ENCODE measurements around the gene PELI1.

PELI1 gene

GRCh38 chr2:64153811-64154210 lies 9.6 kb upstream of the PELI1 start:
- no peak for DNase-seq (ENCODE audit: low read depth)

- no peak for DNase-seq (ENCODE audit: low read depth)
Observed at GRCh38 chr2:64151476-64151875, 7.3 kb upstream of the PELI1 start.

GRCh38 chr2:64145714-64146113 lies 1.5 kb upstream of the PELI1 start:
- no peak for DNase-seq (ENCODE audit: low read depth)

- no peak for DNase-seq (ENCODE audit: low read depth)
Observed at GRCh38 chr2:64145119-64145518, 899 bp upstream of the PELI1 start.

- no peak for DNase-seq (ENCODE audit: low read depth)
Observed at GRCh38 chr2:64143169-64144056, 807 bp downstream of the PELI1 start.

GRCh38 chr2:64142741-64143168 lies 1.5 kb downstream of the PELI1 start:
- no peak for DNase-seq (ENCODE audit: low read depth)

GRCh38 chr2:64141674-64142405 lies 2.4 kb downstream of the PELI1 start:
- no peak for DNase-seq (ENCODE audit: low read depth)

GRCh38 chr2:64140665-64141200 lies 3.5 kb downstream of the PELI1 start:
- DNase-seq (ENCODE audit: low read depth) = no peak

- DNase-seq (ENCODE audit: low read depth) = no peak
Observed at GRCh38 chr2:64139956-64140355, 4.3 kb downstream of the PELI1 start.

- DNase-seq (ENCODE audit: low read depth) = no peak
Observed at GRCh38 chr2:64137996-64138395, 6.2 kb downstream of the PELI1 start.

GRCh38 chr2:64137567-64137966 lies 6.7 kb downstream of the PELI1 start:
- no peak for DNase-seq (ENCODE audit: low read depth)

GRCh38 chr2:64135421-64135820 lies 8.8 kb downstream of the PELI1 start:
- no peak for DNase-seq (ENCODE audit: low read depth)

GRCh38 chr2:64134813-64135212 lies 9.4 kb downstream of the PELI1 start:
- DNase-seq (ENCODE audit: low read depth) = no peak

- DNase-seq (ENCODE audit: low read depth) = no peak
Observed at GRCh38 chr2:64133828-64134227, 10.4 kb downstream of the PELI1 start.

GRCh38 chr2:64133354-64133753 lies 10.9 kb downstream of the PELI1 start:
- no peak for DNase-seq (ENCODE audit: low read depth)

- no peak for DNase-seq (ENCODE audit: low read depth)
Observed at GRCh38 chr2:64130333-64130732, 13.9 kb downstream of the PELI1 start.

GRCh38 chr2:64128943-64129391 lies 15.3 kb downstream of the PELI1 start:
- no peak for DNase-seq (ENCODE audit: low read depth)

- no peak for DNase-seq (ENCODE audit: low read depth)
Observed at GRCh38 chr2:64128406-64128805, 15.8 kb downstream of the PELI1 start.

- no peak for DNase-seq (ENCODE audit: low read depth)
Observed at GRCh38 chr2:64127119-64127518, 17.1 kb downstream of the PELI1 start.

GRCh38 chr2:64126601-64127000 lies 17.6 kb downstream of the PELI1 start:
- no peak for DNase-seq (ENCODE audit: low read depth)

- DNase-seq (ENCODE audit: low read depth) = no peak
Observed at GRCh38 chr2:64124571-64124970, 19.6 kb downstream of the PELI1 start.

GRCh38 chr2:64124168-64124567 lies 20.1 kb downstream of the PELI1 start:
- no peak for DNase-seq (ENCODE audit: low read depth)

- DNase-seq (ENCODE audit: low read depth) = no peak
Observed at GRCh38 chr2:64123740-64124139, 20.5 kb downstream of the PELI1 start.
